ENCODE measurements around the gene NCKAP5.

NCKAP5 gene

DNA sequence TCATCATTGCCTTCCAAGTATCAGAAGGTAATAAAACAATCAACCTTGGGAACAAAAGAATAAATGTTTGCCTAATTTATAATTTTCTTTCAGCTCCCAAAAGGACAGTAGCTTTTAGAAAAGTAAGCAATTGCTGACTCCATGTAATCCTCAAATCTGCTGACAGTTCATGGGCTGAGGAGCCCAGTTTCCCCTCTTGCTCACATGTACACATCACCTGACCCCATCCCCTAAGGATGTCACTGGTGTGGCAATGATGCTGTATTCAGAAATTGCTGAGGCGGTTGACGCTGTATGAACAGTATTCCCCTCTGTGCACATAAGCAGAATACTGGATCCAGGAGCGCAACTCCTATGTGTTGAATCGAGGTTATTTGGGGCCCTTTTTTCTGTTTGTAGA lies 842.1 kb downstream of the NCKAP5 start:
- Histone ChIP-seq H3K9me2 (ENCODE audit: low read depth, low read length) (no peaks in the 10 kb centered on the region), H3K4me2 (ENCODE audit: low read length) (no peak overlapping the region), H3F3A (ENCODE audit: insufficient read depth, low read length) (no peaks in the 10 kb centered on the region), H3K27me3 (ENCODE audit: insufficient read depth, low read length) (no peaks in the 10 kb centered on the region), H3K27ac (ENCODE audit: low read depth, low read length, poor library complexity, severe bottlenecking) (no peak overlapping the region), H4K20me1 (ENCODE audit: insufficient read depth, low read length) (no peaks in the 10 kb centered on the region), H3K79me2 (ENCODE audit: insufficient read depth, low read length) (no peaks in the 10 kb centered on the region), H3K9me3 (ENCODE audit: low read length) (no peaks in the 10 kb centered on the region), H3K9ac (ENCODE audit: low read length) (no peak overlapping the region), H3K36me3 (ENCODE audit: insufficient read depth, low read length) (no peaks in the 10 kb centered on the region), H3K4me3 (ENCODE audit: low read depth, low read length, poor library complexity, severe bottlenecking) (no peak overlapping the region), H3K4me1 (ENCODE audit: insufficient read depth, low read length, severe bottlenecking) (no peaks in the 10 kb centered on the region), H2AFZ (ENCODE audit: low read length) (no peak overlapping the region)
- TF ChIP-seq, protein P1, sequence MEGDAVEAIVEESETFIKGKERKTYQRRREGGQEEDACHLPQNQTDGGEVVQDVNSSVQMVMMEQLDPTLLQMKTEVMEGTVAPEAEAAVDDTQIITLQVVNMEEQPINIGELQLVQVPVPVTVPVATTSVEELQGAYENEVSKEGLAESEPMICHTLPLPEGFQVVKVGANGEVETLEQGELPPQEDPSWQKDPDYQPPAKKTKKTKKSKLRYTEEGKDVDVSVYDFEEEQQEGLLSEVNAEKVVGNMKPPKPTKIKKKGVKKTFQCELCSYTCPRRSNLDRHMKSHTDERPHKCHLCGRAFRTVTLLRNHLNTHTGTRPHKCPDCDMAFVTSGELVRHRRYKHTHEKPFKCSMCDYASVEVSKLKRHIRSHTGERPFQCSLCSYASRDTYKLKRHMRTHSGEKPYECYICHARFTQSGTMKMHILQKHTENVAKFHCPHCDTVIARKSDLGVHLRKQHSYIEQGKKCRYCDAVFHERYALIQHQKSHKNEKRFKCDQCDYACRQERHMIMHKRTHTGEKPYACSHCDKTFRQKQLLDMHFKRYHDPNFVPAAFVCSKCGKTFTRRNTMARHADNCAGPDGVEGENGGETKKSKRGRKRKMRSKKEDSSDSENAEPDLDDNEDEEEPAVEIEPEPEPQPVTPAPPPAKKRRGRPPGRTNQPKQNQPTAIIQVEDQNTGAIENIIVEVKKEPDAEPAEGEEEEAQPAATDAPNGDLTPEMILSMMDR (IDR thresholded peaks at IDR 0.05; ENCODE audit: low read length): no peak
- TF ChIP-seq EZH2 (IDR thresholded peaks at IDR 0.05; ENCODE audit: borderline replicate concordance, low read length): no peak

DNA sequence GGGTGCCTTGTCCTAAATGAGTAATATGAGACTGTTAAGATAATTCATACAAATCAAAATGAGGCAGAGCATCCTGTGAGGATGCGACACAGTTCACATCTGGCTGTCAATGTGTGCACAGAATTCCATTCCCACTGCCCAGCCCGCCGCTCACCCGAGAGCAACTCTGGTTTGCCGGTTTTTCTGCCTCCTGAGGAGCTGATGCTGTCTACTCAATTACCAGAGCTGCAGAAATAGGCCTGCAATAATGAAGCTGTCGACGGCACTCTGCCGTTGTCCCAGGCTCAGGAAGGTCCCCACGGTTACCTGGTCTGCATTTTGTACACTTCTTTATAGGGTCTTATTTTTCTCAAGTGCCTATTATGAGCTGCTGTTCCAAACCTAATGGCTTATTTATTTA lies 842.5 kb downstream of the NCKAP5 start:
- Histone ChIP-seq H3K9me3 (ENCODE audit: low read length) (no peaks in the 10 kb centered on the region), H3K79me2 (ENCODE audit: insufficient read depth, low read length) (no peaks in the 10 kb centered on the region), H3K27ac (ENCODE audit: low read depth, low read length, poor library complexity, severe bottlenecking) (no peak overlapping the region), H2AFZ (ENCODE audit: low read length) (no peak overlapping the region), H3K9me2 (ENCODE audit: low read depth, low read length) (no peaks in the 10 kb centered on the region), H3K27me3 (ENCODE audit: insufficient read depth, low read length) (no peaks in the 10 kb centered on the region), H3K4me2 (ENCODE audit: low read length) (no peak overlapping the region), H3K9ac (ENCODE audit: low read length) (no peak overlapping the region), H4K20me1 (ENCODE audit: insufficient read depth, low read length) (no peaks in the 10 kb centered on the region), H3F3A (ENCODE audit: insufficient read depth, low read length) (no peaks in the 10 kb centered on the region), H3K36me3 (ENCODE audit: insufficient read depth, low read length) (no peaks in the 10 kb centered on the region), H3K4me3 (ENCODE audit: low read depth, low read length, poor library complexity, severe bottlenecking) (no peak overlapping the region), H3K4me1 (ENCODE audit: insufficient read depth, low read length, severe bottlenecking) (no peaks in the 10 kb centered on the region)
- no peak for TF ChIP-seq EZH2 (IDR thresholded peaks at IDR 0.05; ENCODE audit: borderline replicate concordance, low read length)
- TF ChIP-seq, protein P1 (IDR thresholded peaks at IDR 0.05; ENCODE audit: low read length): no peak

DNA sequence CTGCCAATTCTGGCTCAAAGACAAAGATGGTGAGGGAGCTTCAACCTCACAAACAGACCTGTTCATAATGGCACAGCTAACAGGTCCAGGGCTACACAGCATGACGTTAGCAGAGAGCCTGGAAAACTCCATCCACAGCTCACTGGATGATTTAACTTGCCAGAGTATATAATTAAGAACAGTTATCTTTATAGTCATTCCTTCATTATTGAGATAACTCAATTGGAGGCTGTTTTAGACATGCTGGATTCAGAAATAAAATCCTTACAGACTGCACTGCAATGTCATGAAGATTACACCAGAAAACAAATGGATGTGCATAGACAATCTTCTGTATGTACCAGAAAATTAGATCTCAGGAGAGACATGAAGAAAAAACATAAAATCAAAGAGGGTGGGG lies 843.1 kb downstream of the NCKAP5 start:
- no peak overlapping the region for H3K4me2 ChIP-seq (ENCODE audit: low read length)
- H3K9ac ChIP-seq (ENCODE audit: low read length): no peak overlapping the region
- H3K9me3 ChIP-seq (ENCODE audit: low read length): no peaks in the 10 kb centered on the region
- H3F3A ChIP-seq (ENCODE audit: insufficient read depth, low read length): no peaks in the 10 kb centered on the region
- no peaks in the 10 kb centered on the region for H3K4me1 ChIP-seq (ENCODE audit: insufficient read depth, low read length, severe bottlenecking)
- H3K9me2 ChIP-seq (ENCODE audit: low read depth, low read length): no peaks in the 10 kb centered on the region
- H3K4me3 ChIP-seq (ENCODE audit: low read depth, low read length, poor library complexity, severe bottlenecking): no peak overlapping the region
- H3K36me3 ChIP-seq (ENCODE audit: insufficient read depth, low read length): no peaks in the 10 kb centered on the region
- no peak for TF ChIP-seq EZH2 (IDR thresholded peaks at IDR 0.05; ENCODE audit: borderline replicate concordance, low read length)
- TF ChIP-seq, protein P1 (IDR thresholded peaks at IDR 0.05; ENCODE audit: low read length): no peak
- no peaks in the 10 kb centered on the region for H4K20me1 ChIP-seq (ENCODE audit: insufficient read depth, low read length)
- no peaks in the 10 kb centered on the region for H3K27me3 ChIP-seq (ENCODE audit: insufficient read depth, low read length)
- no peak overlapping the region for H2AFZ ChIP-seq (ENCODE audit: low read length)
- H3K27ac ChIP-seq (ENCODE audit: low read depth, low read length, poor library complexity, severe bottlenecking): no peak overlapping the region
- H3K79me2 ChIP-seq (ENCODE audit: insufficient read depth, low read length): no peaks in the 10 kb centered on the region
